Myocyte (in vitro differentiated cells): ENCODE data around the gene LRRC7. TPM values are rescaled to one million over a fixed set of nuclear protein-coding genes. Genes with fewer than 3 reads are reported as not detected.
"Not testable (repeated sequence)": the region's sequence is repeated elsewhere in the genome, so short reads cannot be mapped to it uniquely, and the experiment has no call there.

ENCODE experiments used
- DNase-seq: peaks from one replicate; pipeline ENCODE4 v3.0.0-alpha.2; 2012; ENCODE audit warnings: low read depth
- total RNA-seq: library from RNA; depleted of rRNA; stranded (reverse); fragments of >200 nt; gene quantifications from 2 replicates; pipeline ENCODE4 v1.2.3, GENCODE V29; 2014

The LRRC7 gene
- total RNA-seq, 1 donor from 2014 or later: 0.37 TPM

- DNase-seq: no peak
Measured at GRCh38 chr1:69693921-69694675, 126.4 kb downstream of the LRRC7 start.

- DNase-seq: no peak
Measured at GRCh38 chr1:69697340-69697739, 129.6 kb downstream of the LRRC7 start.

GRCh38 chr1:69700770-69701169 lies 133.0 kb downstream of the LRRC7 start:
- DNase-seq: no peak

DNA sequence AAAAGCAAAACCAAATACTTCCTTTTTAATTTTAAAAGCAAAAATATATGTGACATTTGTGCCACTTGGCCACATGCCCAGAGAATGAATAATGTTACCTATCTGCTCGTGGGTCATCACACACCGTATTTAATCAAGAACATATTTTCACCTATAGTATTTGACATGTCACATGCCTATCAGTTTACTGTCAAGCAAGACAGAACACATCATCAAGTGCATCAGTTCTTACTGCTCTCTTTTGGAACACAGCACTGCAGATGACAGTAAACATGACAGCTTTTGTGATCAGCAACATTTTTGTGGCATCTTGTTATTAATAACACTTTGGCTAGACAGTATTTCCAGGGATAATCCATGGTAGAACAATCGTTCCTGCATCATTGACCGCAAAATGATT lies 134.4 kb downstream of the LRRC7 start:
- no peak for DNase-seq

DNA sequence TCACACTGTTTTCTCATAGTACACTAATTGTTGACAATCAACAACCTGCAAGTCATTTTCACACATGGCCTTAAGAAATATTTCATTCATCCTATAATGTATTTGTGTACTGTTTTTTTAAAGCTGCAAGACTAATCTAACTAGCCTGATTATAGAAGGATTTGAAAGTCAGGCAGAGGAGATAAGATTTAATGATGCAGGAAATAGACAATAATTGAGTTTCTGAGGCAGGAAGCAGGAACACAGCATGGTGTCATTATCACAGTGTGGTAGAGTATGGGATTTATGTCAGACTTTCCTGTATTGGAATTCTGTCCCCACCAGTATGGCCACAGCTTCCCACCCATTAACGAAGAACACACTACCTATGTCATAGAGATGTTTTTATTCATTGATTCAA lies 138.8 kb downstream of the LRRC7 start:
- DNase-seq: no peak

DNA sequence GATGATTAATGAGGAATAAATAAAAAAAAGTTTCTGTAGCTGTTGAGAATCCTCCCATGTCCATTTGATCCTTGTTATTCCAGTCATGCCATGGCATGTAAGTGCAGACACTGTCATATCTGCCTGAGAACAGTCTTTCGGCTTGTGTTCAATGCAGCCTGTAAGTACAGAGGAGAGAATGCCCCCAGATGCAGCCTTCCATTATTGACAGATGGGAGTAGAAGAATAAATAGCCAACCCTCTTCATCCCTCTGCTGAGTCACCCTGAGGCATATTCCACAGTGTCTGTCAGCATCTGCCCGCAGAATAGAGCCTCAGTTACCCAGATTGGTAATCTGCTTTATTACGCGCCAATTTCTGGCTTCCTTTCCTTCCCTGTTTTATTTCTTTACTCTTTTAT lies 139.4 kb downstream of the LRRC7 start:
- DNase-seq: no peak

- no peak for DNase-seq
Measured at GRCh38 chr1:69710484-69711189, 142.9 kb downstream of the LRRC7 start.

DNA sequence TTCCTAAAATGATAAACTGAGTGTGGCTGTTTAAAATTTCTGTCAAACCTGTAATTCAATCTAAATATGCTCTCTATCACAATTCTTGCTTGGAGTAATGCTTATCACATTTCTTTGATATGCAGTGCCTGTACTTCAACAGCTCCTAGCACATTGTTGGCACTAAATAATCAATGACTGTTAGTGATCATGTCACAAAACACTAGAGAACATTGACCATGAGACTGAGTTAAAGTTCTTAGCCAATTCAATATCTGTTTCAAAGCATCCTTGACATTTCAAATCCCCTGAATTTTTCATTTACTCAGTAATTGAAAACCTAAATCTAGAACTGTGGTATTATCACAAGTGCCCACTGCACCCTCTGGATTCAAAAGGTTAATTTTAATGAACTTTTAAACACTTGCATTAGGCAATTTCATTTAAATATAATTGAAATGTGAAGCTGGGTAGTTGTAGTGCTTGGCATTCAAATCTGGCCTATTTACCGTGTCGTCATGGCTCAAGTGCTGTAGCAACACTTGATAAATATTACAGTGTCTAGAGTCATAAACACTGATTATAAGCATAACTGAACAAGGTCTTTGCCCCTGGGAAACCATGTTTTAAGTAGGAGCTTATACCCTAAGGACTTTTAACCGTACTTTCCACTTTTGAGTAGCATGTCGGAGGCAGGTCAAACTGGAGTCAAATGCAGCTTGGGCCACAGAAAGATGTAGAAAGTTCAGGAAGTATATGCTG lies 143.6 kb downstream of the LRRC7 start:
- DNase-seq: no peak

- not testable (repeated sequence) for DNase-seq
Measured at GRCh38 chr1:69717834-69718233, 150.1 kb downstream of the LRRC7 start.

GRCh38 chr1:69728206-69728605 lies 160.5 kb downstream of the LRRC7 start:
- no peak for DNase-seq

- DNase-seq: no peak
Measured at GRCh38 chr1:69733061-69733460, 165.3 kb downstream of the LRRC7 start.

- peak; percentile 67 for DNase-seq
Measured at GRCh38 chr1:69737527-69738185, 169.9 kb downstream of the LRRC7 start.

GRCh38 chr1:69738458-69739250 lies 170.9 kb downstream of the LRRC7 start:
- no peak for DNase-seq

- DNase-seq: peak; percentile 26
Measured at GRCh38 chr1:69739251-69739605, 171.5 kb downstream of the LRRC7 start.

GRCh38 chr1:69743146-69743545 lies 175.4 kb downstream of the LRRC7 start:
- no peak for DNase-seq

DNA sequence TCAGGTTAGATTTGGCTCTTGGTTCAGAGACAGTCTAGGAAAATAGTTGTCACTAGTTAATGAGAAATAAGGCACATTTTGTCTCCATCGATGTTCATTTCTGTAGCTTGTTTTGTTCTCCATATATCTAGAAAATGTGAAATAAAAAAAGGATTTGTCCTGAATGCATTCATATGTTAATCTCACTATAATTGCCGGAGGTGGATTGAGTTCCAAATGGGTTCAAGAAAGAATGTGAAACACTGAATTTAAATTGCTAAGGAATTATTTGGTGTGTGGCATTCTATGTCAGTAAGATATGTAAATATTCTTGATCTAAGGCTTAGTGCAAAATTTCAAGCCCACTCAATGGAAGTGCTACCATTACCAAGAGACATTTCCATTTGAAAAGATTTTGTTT lies 176.7 kb downstream of the LRRC7 start:
- no peak for DNase-seq

- no peak for DNase-seq
Measured at GRCh38 chr1:69747207-69747606, 179.5 kb downstream of the LRRC7 start.

- no peak for DNase-seq
Measured at GRCh38 chr1:69750638-69751037, 182.9 kb downstream of the LRRC7 start.

GRCh38 chr1:69752831-69753230 lies 185.1 kb downstream of the LRRC7 start:
- DNase-seq: no peak

GRCh38 chr1:69754521-69754920 lies 186.8 kb downstream of the LRRC7 start:
- no peak for DNase-seq

DNA sequence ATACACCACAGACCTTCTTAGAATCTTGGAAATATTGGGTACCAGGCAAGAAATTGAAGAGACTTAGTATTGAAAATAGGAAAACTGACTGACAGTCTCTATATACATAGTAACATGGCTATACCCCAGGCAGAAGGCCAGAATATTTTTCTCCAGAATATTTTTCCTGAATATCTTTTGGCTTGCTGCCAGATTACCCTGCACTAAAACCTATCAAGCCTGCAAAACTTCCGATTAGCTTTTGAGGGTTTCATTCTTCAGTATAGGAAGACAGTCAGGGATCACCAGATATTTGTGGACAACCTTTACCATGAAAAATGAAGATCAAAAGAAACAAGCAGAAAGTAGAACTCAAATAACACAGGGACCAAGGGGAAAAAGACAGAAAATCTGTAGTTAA lies 187.9 kb downstream of the LRRC7 start:
- no peak for DNase-seq
